Loucy (cell line): ENCODE measurements around the gene RBP4.

ENCODE experiments used
- EZH2phosphoT487 ChIP-seq: fragments of 200-600 bp; IDR thresholded peaks from 2 replicates; pipeline ENCODE4 v1.6.1; 2018; ENCODE audit warnings: antibody characterized with exemption, mild to moderate bottlenecking, moderate library complexity, borderline replicate concordance
- TF ChIP-seq, protein P1 (sequence below): fragments of 200-600 bp; sonication (generic); conservative IDR thresholded peaks from 2 replicates; pipeline ENCODE4 v1.5.1; 2014; ENCODE audit warnings: mild to moderate bottlenecking, antibody characterized with exemption, low read length

DNA sequence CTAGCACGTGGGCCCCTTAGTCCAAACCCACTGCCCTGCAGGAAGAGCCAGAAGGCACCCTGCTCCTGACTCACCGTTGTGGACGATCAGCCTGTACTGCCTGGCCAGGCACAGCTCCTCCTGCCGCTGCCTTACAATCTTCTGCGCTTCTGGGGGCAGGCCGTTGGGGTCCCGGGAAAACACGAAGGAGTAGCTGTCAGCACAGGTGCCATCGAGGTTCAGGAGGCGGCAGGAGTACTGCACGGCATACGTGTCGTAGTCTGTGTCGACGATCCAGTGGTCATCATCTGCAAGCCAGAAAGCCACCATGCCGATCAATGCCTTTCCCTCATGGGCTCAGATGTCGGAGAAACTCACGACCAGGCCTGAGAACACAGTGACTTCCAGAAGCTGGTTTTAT is 7.3 kb downstream of the RBP4 start:
- TF ChIP-seq, protein P1, sequence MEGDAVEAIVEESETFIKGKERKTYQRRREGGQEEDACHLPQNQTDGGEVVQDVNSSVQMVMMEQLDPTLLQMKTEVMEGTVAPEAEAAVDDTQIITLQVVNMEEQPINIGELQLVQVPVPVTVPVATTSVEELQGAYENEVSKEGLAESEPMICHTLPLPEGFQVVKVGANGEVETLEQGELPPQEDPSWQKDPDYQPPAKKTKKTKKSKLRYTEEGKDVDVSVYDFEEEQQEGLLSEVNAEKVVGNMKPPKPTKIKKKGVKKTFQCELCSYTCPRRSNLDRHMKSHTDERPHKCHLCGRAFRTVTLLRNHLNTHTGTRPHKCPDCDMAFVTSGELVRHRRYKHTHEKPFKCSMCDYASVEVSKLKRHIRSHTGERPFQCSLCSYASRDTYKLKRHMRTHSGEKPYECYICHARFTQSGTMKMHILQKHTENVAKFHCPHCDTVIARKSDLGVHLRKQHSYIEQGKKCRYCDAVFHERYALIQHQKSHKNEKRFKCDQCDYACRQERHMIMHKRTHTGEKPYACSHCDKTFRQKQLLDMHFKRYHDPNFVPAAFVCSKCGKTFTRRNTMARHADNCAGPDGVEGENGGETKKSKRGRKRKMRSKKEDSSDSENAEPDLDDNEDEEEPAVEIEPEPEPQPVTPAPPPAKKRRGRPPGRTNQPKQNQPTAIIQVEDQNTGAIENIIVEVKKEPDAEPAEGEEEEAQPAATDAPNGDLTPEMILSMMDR = no peak
- no peak for TF ChIP-seq EZH2phosphoT487
